HTR-8/SVneo (cell line): ENCODE results near the gene SIRT3.
"Not testable (repeated sequence)": the region's sequence is repeated elsewhere in the genome, so short reads cannot be mapped to it uniquely, and the experiment has no call there.

Source experiments
- DNase-seq: peaks from one replicate; pipeline ENCODE4 v3.0.0; 2011; ENCODE audit warnings: low spot score, mixed read lengths; ENCODE audit not compliant: insufficient read length
- FAIRE-seq: peaks from 2 replicates; lab custom pipeline; 2011; peaks lifted over from hg19 to GRCh38; lab: Jason Lieb, UNC

SIRT3 gene

GRCh38 chr11:220641-221215, 15.4 kb downstream of the SIRT3 start:
- not testable (repeated sequence) for DNase-seq
- peak; percentile 94 for FAIRE-seq

GRCh38 chr11:218815-219593, 17.1 kb downstream of the SIRT3 start:
- no peak for FAIRE-seq

GRCh38 chr11:217704-218103, 18.4 kb downstream of the SIRT3 start:
- DNase-seq, result no peak
- no peak for FAIRE-seq

More at GRCh38 chr11:218815-219593, 17.1 kb downstream of the SIRT3 start:
- no peak for DNase-seq

GRCh38 chr11:216081-216974, 19.8 kb downstream of the SIRT3 start:
- FAIRE-seq (no peak), DNase-seq (no peak)

- FAIRE-seq (no peak), DNase-seq (no peak)
Observed at GRCh38 chr11:215581-216037, 20.5 kb downstream of the SIRT3 start.

GRCh38 chr11:214083-214482, 22.1 kb downstream of the SIRT3 start:
- FAIRE-seq, result no peak
- DNase-seq, result no peak

- no peak for FAIRE-seq
Observed at GRCh38 chr11:213111-213510, 23.0 kb downstream of the SIRT3 start.

DNA sequence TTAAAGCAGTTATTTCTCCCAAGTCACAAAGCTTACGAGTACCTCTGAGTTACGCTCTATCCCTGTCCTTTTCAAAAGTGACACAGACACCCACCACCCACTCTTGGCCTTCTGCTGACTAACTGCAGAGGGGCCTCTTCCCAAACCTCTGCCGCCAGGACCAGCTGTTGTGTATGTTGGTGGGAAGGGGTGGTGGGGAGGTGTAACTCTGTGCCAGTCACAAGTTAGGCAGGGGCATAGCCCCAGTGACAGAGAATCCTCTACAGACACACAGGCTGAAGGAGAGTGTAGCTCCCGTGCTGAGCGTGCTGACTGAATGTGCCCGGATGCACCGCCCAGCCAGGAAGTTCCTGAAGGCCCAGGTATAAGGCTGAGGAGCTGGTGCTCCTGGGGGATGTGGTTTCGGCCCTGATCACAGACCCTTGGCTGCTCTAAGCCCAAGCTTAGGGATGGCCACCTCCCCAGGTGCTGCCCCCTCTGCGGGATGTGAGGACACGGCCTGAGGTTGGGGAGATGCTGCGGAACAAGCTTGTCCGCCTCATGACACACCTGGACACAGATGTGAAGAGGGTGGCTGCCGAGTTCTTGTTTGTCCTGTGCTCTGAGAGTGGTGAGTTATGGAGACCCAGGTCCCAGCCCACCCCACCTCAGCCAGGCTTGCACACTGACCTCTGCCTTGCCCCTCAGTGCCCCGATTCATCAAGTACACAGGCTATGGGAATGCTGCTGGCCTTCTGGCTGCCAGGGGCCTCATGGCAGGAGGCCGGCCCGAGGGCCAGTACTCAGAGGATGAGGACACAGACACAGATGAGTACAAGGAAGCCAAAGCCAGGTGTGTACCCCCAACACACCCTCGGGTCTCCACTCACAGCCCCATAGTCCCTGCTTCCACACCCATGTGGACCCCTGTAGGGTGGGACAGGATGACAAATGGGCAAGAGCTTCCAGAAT, 23.7 kb downstream of the SIRT3 start:
- DNase-seq, result no peak
- FAIRE-seq, result no peak

More at GRCh38 chr11:213111-213510, 23.0 kb downstream of the SIRT3 start:
- DNase-seq, result no peak

DNA sequence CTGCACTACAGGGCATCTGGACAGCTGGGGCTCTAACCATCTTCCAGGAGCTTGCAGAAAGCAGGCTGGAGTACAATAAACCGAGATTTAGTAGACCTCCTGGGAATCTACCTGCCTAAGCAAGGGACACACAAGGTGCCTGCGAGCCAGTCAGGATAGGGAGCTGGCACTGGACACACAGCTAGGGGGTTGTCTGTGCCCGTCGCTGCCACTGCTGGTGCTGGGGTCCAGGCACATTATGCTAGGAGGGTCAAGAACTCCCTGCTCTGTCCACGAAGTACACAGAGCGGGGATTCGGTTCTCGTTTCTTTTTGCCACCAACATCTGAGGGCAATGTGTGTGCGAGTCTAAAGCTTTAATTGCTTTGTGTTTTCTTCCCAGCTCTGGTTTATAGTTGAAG, 24.4 kb downstream of the SIRT3 start:
- no peak for FAIRE-seq
- DNase-seq, result no peak

GRCh38 chr11:211295-211694, 24.8 kb downstream of the SIRT3 start:
- FAIRE-seq (no peak), DNase-seq (no peak)

- DNase-seq (no peak), FAIRE-seq (no peak)
Observed at GRCh38 chr11:210803-211180, 25.4 kb downstream of the SIRT3 start.

DNA sequence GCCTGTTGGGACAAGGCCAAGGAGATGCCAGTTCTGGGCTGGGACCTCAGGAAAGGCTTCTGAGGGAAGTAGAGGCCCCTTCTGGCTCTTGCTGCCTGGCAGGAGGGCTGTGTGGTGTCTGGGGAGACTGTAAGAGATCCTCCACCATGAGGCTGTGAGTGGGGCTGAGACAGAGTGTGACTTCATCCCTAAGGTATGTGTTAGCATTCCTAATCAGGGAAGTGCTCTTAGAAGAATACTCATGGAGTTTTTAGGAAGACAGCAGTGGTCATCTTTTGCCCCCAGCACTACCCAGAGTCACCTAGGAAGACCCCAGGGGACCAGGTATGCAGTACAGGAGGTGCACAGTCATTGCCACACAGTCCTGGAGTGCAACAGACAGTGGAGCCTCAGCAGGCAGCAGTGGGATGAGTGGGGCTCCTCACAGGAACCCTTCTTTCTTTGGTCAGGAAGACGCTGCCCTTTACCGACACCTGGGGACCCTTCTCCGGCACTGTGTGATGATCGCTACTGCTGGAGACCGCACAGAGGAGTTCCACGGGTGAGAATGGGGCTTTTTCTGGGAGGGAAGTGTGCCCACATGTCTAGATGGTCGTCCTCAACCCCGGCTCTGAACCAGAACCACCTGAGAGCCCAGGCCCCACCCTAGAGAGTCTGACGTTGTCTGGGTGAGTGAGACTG, 25.9 kb downstream of the SIRT3 start:
- peak; percentile 45 for DNase-seq
- FAIRE-seq, result no peak

DNA sequence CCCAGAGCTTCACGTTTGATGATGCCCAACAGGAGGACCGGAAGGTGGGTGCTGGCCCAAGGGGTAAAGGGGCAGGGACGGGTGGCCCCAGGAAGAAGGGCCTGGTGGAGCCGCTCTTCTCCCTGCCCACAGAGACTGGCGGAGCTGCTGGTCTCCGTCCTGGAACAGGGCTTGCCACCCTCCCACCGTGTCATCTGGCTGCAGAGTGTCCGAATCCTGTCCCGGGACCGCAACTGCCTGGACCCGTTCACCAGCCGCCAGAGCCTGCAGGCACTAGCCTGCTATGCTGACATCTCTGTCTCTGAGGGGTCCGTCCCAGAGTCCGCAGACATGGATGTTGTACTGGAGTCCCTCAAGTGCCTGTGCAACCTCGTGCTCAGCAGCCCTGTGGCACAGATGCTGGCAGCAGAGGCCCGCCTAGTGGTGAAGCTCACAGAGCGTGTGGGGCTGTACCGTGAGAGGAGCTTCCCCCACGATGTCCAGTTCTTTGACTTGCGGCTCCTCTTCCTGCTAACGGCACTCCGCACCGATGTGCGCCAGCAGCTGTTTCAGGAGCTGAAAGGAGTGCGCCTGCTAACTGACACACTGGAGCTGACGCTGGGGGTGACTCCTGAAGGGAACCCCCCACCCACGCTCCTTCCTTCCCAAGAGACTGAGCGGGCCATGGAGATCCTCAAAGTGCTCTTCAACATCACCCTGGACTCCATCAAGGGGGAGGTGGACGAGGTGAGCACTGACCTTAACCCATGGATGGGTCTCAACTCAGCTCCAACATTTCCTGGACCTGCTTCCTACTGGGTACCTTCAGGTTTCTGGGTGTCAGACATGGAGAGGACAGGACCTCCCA, 26.6 kb downstream of the SIRT3 start:
- FAIRE-seq (no peak), DNase-seq (no peak)

- FAIRE-seq (no peak), DNase-seq (no peak)
Observed at GRCh38 chr11:208917-209260, 27.3 kb downstream of the SIRT3 start.

DNA sequence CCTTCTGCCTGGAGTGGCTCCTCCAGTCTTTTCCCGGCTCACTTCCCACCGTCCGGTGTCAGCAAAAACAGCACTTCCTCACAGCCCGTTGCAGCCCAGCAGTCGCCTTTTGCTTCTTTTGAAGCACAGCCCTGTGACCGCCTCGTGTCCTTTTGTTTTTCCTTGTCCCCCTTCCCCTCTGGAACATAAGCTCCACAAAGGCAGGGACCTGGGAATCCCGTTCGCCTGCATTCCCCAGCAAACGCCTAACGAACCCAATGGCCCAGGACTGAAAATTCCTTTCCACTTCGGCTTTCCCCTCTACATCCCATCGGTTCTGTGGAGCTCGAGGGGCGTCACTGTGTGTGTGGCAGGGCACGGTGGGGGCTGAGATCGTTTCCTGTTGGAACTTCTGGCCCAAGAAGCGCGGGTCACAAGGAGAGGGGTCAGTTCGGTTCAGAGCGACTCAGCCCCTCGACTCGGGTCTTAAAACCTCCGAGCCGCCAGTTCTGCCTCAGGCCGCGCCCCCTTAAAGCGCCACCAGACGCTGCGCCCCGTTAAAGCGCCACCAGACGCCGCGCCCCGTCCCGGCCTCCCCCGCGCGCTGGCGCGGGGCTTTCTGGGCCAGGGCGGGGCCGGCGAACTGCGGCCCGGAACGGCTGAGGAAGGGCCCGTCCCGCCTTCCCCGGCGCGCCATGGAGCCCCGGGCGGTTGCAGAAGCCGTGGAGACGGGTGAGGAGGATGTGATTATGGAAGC, 27.8 kb downstream of the SIRT3 start:
- no peak for FAIRE-seq
- DNase-seq, result peak; percentile 76

DNA sequence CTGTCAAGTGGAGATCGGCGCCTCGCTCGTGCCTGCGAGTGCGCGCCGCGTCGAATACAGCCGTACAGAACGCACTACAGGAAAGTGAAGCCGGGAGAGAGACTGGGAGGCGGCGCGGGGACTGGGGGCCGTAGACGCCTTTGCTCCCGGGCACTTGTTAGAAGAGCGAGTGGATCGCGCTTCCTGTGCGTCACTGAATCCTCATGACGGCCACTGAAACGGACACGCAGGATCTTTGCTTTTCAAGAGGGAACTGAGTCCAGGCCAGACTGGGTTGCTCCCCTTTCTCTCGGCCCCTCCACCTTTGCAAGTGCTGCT, 28.3 kb downstream of the SIRT3 start:
- FAIRE-seq (no peak), DNase-seq (peak; percentile 23)

DNA sequence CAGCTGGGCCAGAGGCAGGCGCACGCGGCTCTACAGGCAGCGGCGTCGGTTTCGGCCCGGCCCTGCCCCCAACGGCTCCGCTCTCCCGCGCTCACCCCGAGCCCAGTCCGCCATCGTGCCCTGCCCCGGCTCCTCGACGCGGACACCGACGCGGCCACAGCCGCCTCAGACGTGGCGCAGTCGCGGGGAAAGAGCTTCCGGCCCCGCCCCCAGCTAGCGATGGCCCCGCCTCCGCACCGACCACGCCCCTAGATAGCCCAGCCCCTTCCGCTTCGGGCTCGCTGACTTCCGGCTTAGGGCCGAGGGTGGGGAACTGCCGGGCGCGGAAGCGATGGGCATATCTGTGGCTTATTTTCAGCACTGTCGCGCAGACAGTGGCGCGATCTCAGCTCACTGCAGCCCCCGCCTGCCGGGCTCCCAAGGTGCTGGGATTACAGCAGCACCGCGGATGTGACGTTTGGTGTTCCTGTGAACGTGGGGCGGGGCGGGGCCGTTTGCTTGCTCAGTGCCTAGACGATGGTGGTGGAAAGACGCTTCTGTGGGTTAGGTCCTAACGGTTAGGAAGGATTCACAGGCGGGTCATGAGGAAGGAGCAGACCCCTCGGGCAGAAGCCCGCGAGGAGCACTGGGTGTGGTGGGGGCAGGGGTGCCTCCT, 28.8 kb downstream of the SIRT3 start, which contains the start of the genes BET1L and RIC8A:
Gene BET1L, minus strand, starts transcription at position 192 of the 655 bp plus-strand sequence. Its CDS starts 78 bp downstream, at position 114.
Gene RIC8A, plus strand, starts transcription at position 501 of the 655 bp plus-strand sequence. CDS start 1,147 bp downstream, outside the sequence.
- DNase-seq (peak; percentile 96), FAIRE-seq (peak; percentile 96)
